ENCODE data around the gene ZNF728. TPM values are rescaled to one million over a fixed set of nuclear protein-coding genes. Genes with fewer than 3 reads are reported as not detected.
"Not testable (repeated sequence)": the region's sequence is repeated elsewhere in the genome, so short reads cannot be mapped to it uniquely, and the experiment has no call there.

Gene ZNF728
- total RNA-seq, 1 donor from 2014 or later = not detected

GRCh38 chr19:23015660-23016059 is 12.7 kb upstream of the ZNF728 start:
- H3K4me1 Mint-ChIP-seq (ENCODE audit: low read depth) = no peaks in the 10 kb centered on the region
- no peaks in the 10 kb centered on the region for H3K36me3 Mint-ChIP-seq (ENCODE audit: insufficient read depth)
- no peak for DNase-seq (ENCODE audit: low spot score, unreplicated experiment)
- H3K27ac Mint-ChIP-seq = no peak overlapping the region
- no peak for TF ChIP-seq CTCF (IDR thresholded peaks at IDR 0.05; ENCODE audit: unreplicated experiment)
- no peak overlapping the region for H3K4me3 Mint-ChIP-seq (ENCODE audit: low read depth)
- peaks cover 65% of the 10 kb centered on the region for H3K9me3 Mint-ChIP-seq (ENCODE audit: low read depth)
- no peaks in the 10 kb centered on the region for H3K27me3 Mint-ChIP-seq

- H3K4me1 Mint-ChIP-seq (ENCODE audit: low read depth); DNase-seq (ENCODE audit: low spot score, unreplicated experiment); H3K27ac Mint-ChIP-seq; H3K4me3 Mint-ChIP-seq (ENCODE audit: low read depth); H3K27me3 Mint-ChIP-seq; H3K36me3 Mint-ChIP-seq (ENCODE audit: insufficient read depth): not testable (repeated sequence)
- H3K9me3 Mint-ChIP-seq (ENCODE audit: low read depth) = peaks cover 42% of the 10 kb centered on the region
Observed at GRCh38 chr19:22994957-22995356, 8.0 kb downstream of the ZNF728 start.

- Mint-ChIP-seq H3K27me3 (no peaks in the 10 kb centered on the region), H3K36me3 (ENCODE audit: insufficient read depth) (no peaks in the 10 kb centered on the region), H3K4me1 (ENCODE audit: low read depth) (no peaks in the 10 kb centered on the region), H3K4me3 (ENCODE audit: low read depth) (no peak overlapping the region), H3K27ac (no peak overlapping the region), H3K9me3 (ENCODE audit: low read depth) (peaks cover 51% of the 10 kb centered on the region)
- TF ChIP-seq CTCF (IDR thresholded peaks at IDR 0.05; ENCODE audit: unreplicated experiment) = no peak
- DNase-seq (ENCODE audit: low spot score, unreplicated experiment) = no peak
Observed at GRCh38 chr19:22976248-22976647, 26.7 kb downstream of the ZNF728 start.

- H3K27me3 Mint-ChIP-seq; H3K36me3 Mint-ChIP-seq (ENCODE audit: insufficient read depth); H3K4me3 Mint-ChIP-seq (ENCODE audit: low read depth); H3K4me1 Mint-ChIP-seq (ENCODE audit: low read depth); H3K27ac Mint-ChIP-seq; DNase-seq (ENCODE audit: low spot score, unreplicated experiment): not testable (repeated sequence)
- H3K9me3 Mint-ChIP-seq (ENCODE audit: low read depth) = peaks cover 47% of the 10 kb centered on the region
Observed at GRCh38 chr19:22975546-22976136, 27.3 kb downstream of the ZNF728 start.

- peaks cover 40% of the 10 kb centered on the region for H3K9me3 Mint-ChIP-seq (ENCODE audit: low read depth)
- no peak for DNase-seq (ENCODE audit: low spot score, unreplicated experiment)
Observed at GRCh38 chr19:22945560-22945959, 57.4 kb downstream of the ZNF728 start.

GRCh38 chr19:22935151-22935550 is 67.8 kb downstream of the ZNF728 start:
- TF ChIP-seq CTCF (IDR thresholded peaks at IDR 0.05; ENCODE audit: unreplicated experiment) = no peak
- H3K4me1 Mint-ChIP-seq (ENCODE audit: low read depth) = no peaks in the 10 kb centered on the region
- peaks cover 2% of the 10 kb centered on the region for H3K36me3 Mint-ChIP-seq (ENCODE audit: insufficient read depth)
- H3K27me3 Mint-ChIP-seq = no peaks in the 10 kb centered on the region
- H3K4me3 Mint-ChIP-seq (ENCODE audit: low read depth) = no peak overlapping the region
- H3K27ac Mint-ChIP-seq = no peak overlapping the region
- peaks cover 42% of the 10 kb centered on the region for H3K9me3 Mint-ChIP-seq (ENCODE audit: low read depth)
- DNase-seq (ENCODE audit: low spot score, unreplicated experiment) = no peak

More at GRCh38 chr19:22945560-22945959, 57.4 kb downstream of the ZNF728 start:
- no peak for TF ChIP-seq CTCF (IDR thresholded peaks at IDR 0.05; ENCODE audit: unreplicated experiment)
- Mint-ChIP-seq H3K4me1 (ENCODE audit: low read depth) (no peaks in the 10 kb centered on the region), H3K36me3 (ENCODE audit: insufficient read depth) (peaks cover 3% of the 10 kb centered on the region), H3K27ac (no peak overlapping the region), H3K27me3 (no peaks in the 10 kb centered on the region), H3K4me3 (ENCODE audit: low read depth) (no peak overlapping the region)

- peaks cover 36% of the 10 kb centered on the region for H3K9me3 Mint-ChIP-seq (ENCODE audit: low read depth)
- H3K27me3 Mint-ChIP-seq; H3K36me3 Mint-ChIP-seq (ENCODE audit: insufficient read depth); H3K4me1 Mint-ChIP-seq (ENCODE audit: low read depth); H3K4me3 Mint-ChIP-seq (ENCODE audit: low read depth); DNase-seq (ENCODE audit: low spot score, unreplicated experiment); H3K27ac Mint-ChIP-seq: not testable (repeated sequence)
Observed at GRCh38 chr19:22927576-22927975, 75.4 kb downstream of the ZNF728 start.

GRCh38 chr19:22925181-22925580 is 77.8 kb downstream of the ZNF728 start:
- peaks cover 46% of the 10 kb centered on the region for H3K9me3 Mint-ChIP-seq (ENCODE audit: low read depth)
- not testable (repeated sequence) for H3K4me3 Mint-ChIP-seq (ENCODE audit: low read depth); H3K4me1 Mint-ChIP-seq (ENCODE audit: low read depth); DNase-seq (ENCODE audit: low spot score, unreplicated experiment); H3K27me3 Mint-ChIP-seq; H3K36me3 Mint-ChIP-seq (ENCODE audit: insufficient read depth); H3K27ac Mint-ChIP-seq

Measured in progenitor cell of endocrine pancreas (in vitro differentiated cells).